Astrocyte (in vitro differentiated cells and primary cell): ENCODE measurements around the gene FSTL5. TPM values are rescaled to one million over a fixed set of nuclear protein-coding genes. Genes with fewer than 3 reads are reported as not detected.

ENCODE experiments used
- DNase-seq: peaks from one replicate; pipeline ENCODE4 v3.0.0-alpha.2; 2010; ENCODE audit warnings: low read depth
- FAIRE-seq: peaks from 2 replicates; lab custom pipeline; 2011; peaks lifted over from hg19 to GRCh38; lab: Jason Lieb, UNC
- H2AFZ ChIP-seq: 2 replicates; pipeline ENCODE4 v1.6.0; 2012; ENCODE audit warnings: low read depth, low read length, inconsistent platforms
- H3K27ac ChIP-seq: 2 replicates; pipeline ENCODE4 v1.5.1; 2011; ENCODE audit warnings: low read depth, low read length, inconsistent platforms
- H3K27me3 ChIP-seq: 2 replicates; pipeline ENCODE4 v1.6.0; 2011; ENCODE audit warnings: low read length, inconsistent platforms; ENCODE audit not compliant: insufficient read depth
- H3K36me3 ChIP-seq: 2 replicates; pipeline ENCODE4 v1.5.1; 2011; ENCODE audit warnings: low read length, inconsistent platforms; ENCODE audit not compliant: insufficient read depth
- H3K4me1 ChIP-seq: 2 replicates; pipeline ENCODE4 v1.5.1; 2011; ENCODE audit warnings: low read length, inconsistent platforms; ENCODE audit not compliant: insufficient read depth
- H3K4me2 ChIP-seq: 2 replicates; pipeline ENCODE4 v1.6.0; 2012; ENCODE audit warnings: low read length, inconsistent platforms
- H3K4me3 ChIP-seq: 2 replicates; pipeline ENCODE4 v1.5.1; 2011; ENCODE audit warnings: low read depth, mild to moderate bottlenecking, low read length, inconsistent platforms; ENCODE audit not compliant: insufficient read depth
- H3K79me2 ChIP-seq: 2 replicates; pipeline ENCODE4 v1.6.0; 2012; ENCODE audit warnings: mild to moderate bottlenecking, low read length, inconsistent platforms; ENCODE audit not compliant: insufficient read depth
- H3K9ac ChIP-seq: 2 replicates; pipeline ENCODE4 v1.6.0; 2012; ENCODE audit warnings: mild to moderate bottlenecking, low read length, inconsistent platforms
- H3K9me3 ChIP-seq: 2 replicates; pipeline ENCODE4 v1.5.1; 2012; ENCODE audit warnings: low read depth, mild to moderate bottlenecking, low read length, inconsistent platforms; ENCODE audit not compliant: insufficient read depth
- H4K20me1 ChIP-seq: 2 replicates; pipeline ENCODE4 v1.6.0; 2012; ENCODE audit warnings: low read length, inconsistent platforms; ENCODE audit not compliant: insufficient read depth
- H3K27ac Mint-ChIP-seq: one replicate; pipeline ENCODE4 v1.8.0; 2021; ENCODE audit warnings: mild to moderate bottlenecking, mixed read lengths; ENCODE audit not compliant: unreplicated experiment
- H3K27me3 Mint-ChIP-seq: one replicate; pipeline ENCODE4 v1.8.0; 2021; ENCODE audit warnings: low read depth, mixed read lengths; ENCODE audit not compliant: unreplicated experiment
- H3K36me3 Mint-ChIP-seq: one replicate; pipeline ENCODE4 v1.8.0; 2021; ENCODE audit warnings: low read depth, mixed read lengths; ENCODE audit not compliant: unreplicated experiment
- H3K4me1 Mint-ChIP-seq: one replicate; pipeline ENCODE4 v1.8.0; 2021; ENCODE audit warnings: low read depth, mixed read lengths; ENCODE audit not compliant: unreplicated experiment
- H3K4me3 Mint-ChIP-seq: one replicate; pipeline ENCODE4 v1.8.0; 2021; ENCODE audit warnings: mild to moderate bottlenecking, moderate library complexity, mixed read lengths; ENCODE audit not compliant: unreplicated experiment
- H3K9me3 Mint-ChIP-seq: one replicate; pipeline ENCODE4 v1.8.0; 2021; ENCODE audit warnings: mild to moderate bottlenecking, mixed read lengths; ENCODE audit not compliant: unreplicated experiment
- CTCF ChIP-seq: IDR thresholded peaks from 2 replicates; pipeline ENCODE4 v1.5.1; 2011; ENCODE audit warnings: low read depth, mild to moderate bottlenecking, inconsistent platforms, low read length, moderate library complexity; ENCODE audit not compliant: insufficient read depth
- EZH2 ChIP-seq: IDR thresholded peaks from 2 replicates; pipeline ENCODE4 v1.6.1; 2012; ENCODE audit warnings: mild to moderate bottlenecking, low read length, inconsistent platforms; ENCODE audit not compliant: insufficient read depth
- total RNA-seq: library from RNA; stranded (reverse); gene quantifications from 2 replicates; pipeline ENCODE4 v1.2.1, GENCODE V29; 2021

The FSTL5 gene
- total RNA-seq, 1 donor from 2014 or later = 0.43 TPM

GRCh38 chr4:161519611-161520010 lies 644.2 kb downstream of the FSTL5 start:
- no peak for FAIRE-seq
- no peaks in the 10 kb centered on the region for H3K9me3 Mint-ChIP-seq

GRCh38 chr4:161517941-161518340 lies 645.9 kb downstream of the FSTL5 start:
- no peaks in the 10 kb centered on the region for H3K4me1 Mint-ChIP-seq
- H3K4me3 ChIP-seq = no peak overlapping the region
- no peak overlapping the region for H3K9ac ChIP-seq
- no peak overlapping the region for H3K4me2 ChIP-seq
- no peaks in the 10 kb centered on the region for H3K27me3 Mint-ChIP-seq
- H3K9me3 ChIP-seq = no peaks in the 10 kb centered on the region
- no peak for FAIRE-seq
- H3K27me3 ChIP-seq = no peaks in the 10 kb centered on the region
- H3K4me3 Mint-ChIP-seq = no peak overlapping the region
- H3K4me1 ChIP-seq = no peaks in the 10 kb centered on the region
- H3K27ac ChIP-seq = no peak overlapping the region
- H3K36me3 Mint-ChIP-seq = no peaks in the 10 kb centered on the region
- no peak overlapping the region for H3K27ac Mint-ChIP-seq
- no peaks in the 10 kb centered on the region for H3K36me3 ChIP-seq
- no peaks in the 10 kb centered on the region for H3K79me2 ChIP-seq
- no peak for DNase-seq
- H3K9me3 Mint-ChIP-seq = no peaks in the 10 kb centered on the region
- H4K20me1 ChIP-seq = no peaks in the 10 kb centered on the region
- no peak overlapping the region for H2AFZ ChIP-seq
- TF ChIP-seq EZH2 (no peak), CTCF (no peak)

More at GRCh38 chr4:161519611-161520010, 644.2 kb downstream of the FSTL5 start:
- H3K36me3 ChIP-seq = no peaks in the 10 kb centered on the region
- no peak overlapping the region for H3K4me3 ChIP-seq
- H2AFZ ChIP-seq = no peak overlapping the region
- Mint-ChIP-seq H3K36me3 (no peaks in the 10 kb centered on the region), H3K27me3 (no peaks in the 10 kb centered on the region), H3K4me3 (no peak overlapping the region), H3K27ac (no peak overlapping the region), H3K4me1 (no peaks in the 10 kb centered on the region)
- no peak overlapping the region for H3K4me2 ChIP-seq
- H3K9me3 ChIP-seq = no peaks in the 10 kb centered on the region
- H3K79me2 ChIP-seq = no peaks in the 10 kb centered on the region
- no peaks in the 10 kb centered on the region for H4K20me1 ChIP-seq
- H3K27ac ChIP-seq = no peak overlapping the region
- no peaks in the 10 kb centered on the region for H3K27me3 ChIP-seq
- no peaks in the 10 kb centered on the region for H3K4me1 ChIP-seq
- no peak overlapping the region for H3K9ac ChIP-seq
- no peak for DNase-seq
- TF ChIP-seq EZH2 (no peak), CTCF (no peak)

GRCh38 chr4:161505141-161505540 lies 658.7 kb downstream of the FSTL5 start:
- no peaks in the 10 kb centered on the region for H3K9me3 Mint-ChIP-seq
- Histone ChIP-seq H3K27me3 (no peaks in the 10 kb centered on the region), H2AFZ (no peak overlapping the region), H3K4me1 (no peaks in the 10 kb centered on the region), H3K4me3 (no peak overlapping the region), H3K4me2 (no peak overlapping the region), H3K9me3 (no peaks in the 10 kb centered on the region), H3K9ac (no peak overlapping the region), H3K27ac (no peak overlapping the region), H4K20me1 (no peaks in the 10 kb centered on the region), H3K36me3 (no peaks in the 10 kb centered on the region), H3K79me2 (no peaks in the 10 kb centered on the region)
- no peaks in the 10 kb centered on the region for H3K27me3 Mint-ChIP-seq
- FAIRE-seq (no peak), DNase-seq (no peak)
- TF ChIP-seq CTCF (no peak), EZH2 (no peak)
- no peak overlapping the region for H3K4me3 Mint-ChIP-seq
- H3K36me3 Mint-ChIP-seq = no peaks in the 10 kb centered on the region
- no peak overlapping the region for H3K27ac Mint-ChIP-seq
- no peaks in the 10 kb centered on the region for H3K4me1 Mint-ChIP-seq
